Measurements from ENCODE around the gene EHD2. TPM values are rescaled to one million over a fixed set of nuclear protein-coding genes. Genes with fewer than 3 reads are reported as not detected.

EHD2 gene
- total RNA-seq, 1 donor from 2014 or later, result 53.4 TPM

GRCh38 chr19:47754206-47755064, 41.2 kb downstream of the EHD2 start:
- Histone ChIP-seq H3K36me3 (ENCODE audit: control insufficient read depth, insufficient read depth, low read length) (peaks cover 57% of the 10 kb centered on the region), H3K4me3 (ENCODE audit: low read depth, low read length) (no peak overlapping the region), H3K27me3 (ENCODE audit: control insufficient read depth, insufficient read depth, low read length) (no peaks in the 10 kb centered on the region)
- TF ChIP-seq, protein P1, sequence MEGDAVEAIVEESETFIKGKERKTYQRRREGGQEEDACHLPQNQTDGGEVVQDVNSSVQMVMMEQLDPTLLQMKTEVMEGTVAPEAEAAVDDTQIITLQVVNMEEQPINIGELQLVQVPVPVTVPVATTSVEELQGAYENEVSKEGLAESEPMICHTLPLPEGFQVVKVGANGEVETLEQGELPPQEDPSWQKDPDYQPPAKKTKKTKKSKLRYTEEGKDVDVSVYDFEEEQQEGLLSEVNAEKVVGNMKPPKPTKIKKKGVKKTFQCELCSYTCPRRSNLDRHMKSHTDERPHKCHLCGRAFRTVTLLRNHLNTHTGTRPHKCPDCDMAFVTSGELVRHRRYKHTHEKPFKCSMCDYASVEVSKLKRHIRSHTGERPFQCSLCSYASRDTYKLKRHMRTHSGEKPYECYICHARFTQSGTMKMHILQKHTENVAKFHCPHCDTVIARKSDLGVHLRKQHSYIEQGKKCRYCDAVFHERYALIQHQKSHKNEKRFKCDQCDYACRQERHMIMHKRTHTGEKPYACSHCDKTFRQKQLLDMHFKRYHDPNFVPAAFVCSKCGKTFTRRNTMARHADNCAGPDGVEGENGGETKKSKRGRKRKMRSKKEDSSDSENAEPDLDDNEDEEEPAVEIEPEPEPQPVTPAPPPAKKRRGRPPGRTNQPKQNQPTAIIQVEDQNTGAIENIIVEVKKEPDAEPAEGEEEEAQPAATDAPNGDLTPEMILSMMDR (IDR thresholded peaks at IDR 0.05; ENCODE audit: insufficient read depth, low read length, severe bottlenecking), result no peak
- FAIRE-seq (no peak), DNase-seq (ENCODE audit: low read depth) (no peak)

DNA sequence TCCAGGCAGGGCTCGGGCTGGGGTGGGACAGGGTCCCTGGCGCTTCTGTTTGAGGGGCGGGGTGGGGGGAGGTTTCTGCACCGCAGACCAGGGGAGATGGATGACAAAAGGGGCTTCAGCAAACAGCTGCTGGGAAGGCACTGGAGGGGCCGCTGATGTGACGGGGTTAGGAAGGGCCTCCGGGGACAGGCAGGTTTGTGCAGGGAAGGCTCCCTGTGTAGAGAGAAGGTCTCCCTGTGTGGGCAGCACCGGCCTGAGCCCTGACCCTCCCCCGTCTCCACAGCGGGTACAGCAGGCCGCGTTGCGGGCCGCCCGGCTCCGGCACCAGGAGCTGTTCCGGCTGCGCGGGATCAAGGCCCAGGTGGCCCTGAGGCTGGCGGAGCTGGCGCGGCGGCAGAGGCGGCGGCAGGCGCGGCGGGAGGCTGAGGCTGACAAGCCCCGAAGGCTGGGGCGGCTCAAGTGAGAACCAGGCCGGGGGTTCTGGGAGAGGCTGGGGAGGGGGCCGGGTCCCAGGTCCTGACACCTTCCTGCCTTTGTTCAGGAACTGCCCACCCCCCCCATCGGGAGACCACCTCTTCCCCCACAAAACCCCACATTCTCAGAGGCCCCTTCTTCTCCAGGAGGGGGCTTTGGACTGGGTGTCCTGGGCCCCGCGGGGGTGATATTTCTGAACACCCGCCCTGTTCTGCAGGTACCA, 42.0 kb downstream of the EHD2 start:
- no peak overlapping the region for H3K4me3 ChIP-seq (ENCODE audit: low read depth, low read length)
- H3K36me3 ChIP-seq (ENCODE audit: control insufficient read depth, insufficient read depth, low read length), result peaks cover 50% of the 10 kb centered on the region
- FAIRE-seq (no peak), DNase-seq (ENCODE audit: low read depth) (no peak)
- H3K27me3 ChIP-seq (ENCODE audit: control insufficient read depth, insufficient read depth, low read length), result no peaks in the 10 kb centered on the region
- TF ChIP-seq, protein P1 (IDR thresholded peaks at IDR 0.05; ENCODE audit: insufficient read depth, low read length, severe bottlenecking), result no peak

- no peak overlapping the region for H3K4me3 ChIP-seq (ENCODE audit: low read depth, low read length)
- TF ChIP-seq, protein P1 (IDR thresholded peaks at IDR 0.05; ENCODE audit: insufficient read depth, low read length, severe bottlenecking), result no peak
- no peak for DNase-seq (ENCODE audit: low read depth)
- FAIRE-seq, result no peak
- H3K27me3 ChIP-seq (ENCODE audit: control insufficient read depth, insufficient read depth, low read length), result no peaks in the 10 kb centered on the region
- H3K36me3 ChIP-seq (ENCODE audit: control insufficient read depth, insufficient read depth, low read length), result peaks cover 42% of the 10 kb centered on the region
Measured at GRCh38 chr19:47755762-47756626, 42.8 kb downstream of the EHD2 start.

- no peaks in the 10 kb centered on the region for H3K27me3 ChIP-seq (ENCODE audit: control insufficient read depth, insufficient read depth, low read length)
- FAIRE-seq, result no peak
- peaks cover 37% of the 10 kb centered on the region for H3K36me3 ChIP-seq (ENCODE audit: control insufficient read depth, insufficient read depth, low read length)
- TF ChIP-seq, protein P1 (IDR thresholded peaks at IDR 0.05; ENCODE audit: insufficient read depth, low read length, severe bottlenecking), result no peak
- H3K4me3 ChIP-seq (ENCODE audit: low read depth, low read length), result no peak overlapping the region
- no peak for DNase-seq (ENCODE audit: low read depth)
Measured at GRCh38 chr19:47756627-47756929, 43.4 kb downstream of the EHD2 start.

DNA sequence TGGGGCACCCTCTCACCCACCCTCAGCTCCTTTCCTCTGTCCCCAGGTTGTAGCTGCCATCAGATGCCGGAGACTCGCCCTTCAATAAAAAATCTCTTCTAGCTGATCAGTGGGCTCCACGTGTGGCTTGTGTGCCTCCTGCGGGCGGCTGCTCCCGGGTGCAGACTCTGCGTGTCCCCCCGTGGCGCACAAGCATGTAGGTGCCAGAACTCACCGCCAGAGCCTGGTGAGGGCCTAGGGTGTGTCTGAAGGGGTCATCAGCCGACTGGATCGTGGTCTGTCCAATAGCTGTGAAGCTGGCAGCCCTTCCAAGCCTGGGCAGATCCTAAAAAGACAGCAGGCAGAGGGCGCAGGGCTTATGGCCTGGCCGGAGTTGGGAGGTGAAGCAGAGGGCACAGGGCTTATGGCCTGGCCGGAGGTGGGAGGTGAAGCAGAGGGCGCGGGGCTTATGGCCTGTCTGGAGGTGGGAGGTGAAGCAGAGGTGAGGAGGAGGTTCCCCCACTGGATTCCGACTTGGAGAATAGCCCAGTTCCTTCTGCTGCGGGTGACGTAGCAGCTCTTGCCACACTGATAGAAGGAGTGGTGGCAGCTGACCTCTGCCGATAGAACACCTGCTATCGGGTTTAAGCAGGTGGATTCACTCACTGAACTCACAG, 43.9 kb downstream of the EHD2 start:
- Histone ChIP-seq H3K27me3 (ENCODE audit: control insufficient read depth, insufficient read depth, low read length) (no peaks in the 10 kb centered on the region), H3K36me3 (ENCODE audit: control insufficient read depth, insufficient read depth, low read length) (peaks cover 35% of the 10 kb centered on the region), H3K4me3 (ENCODE audit: low read depth, low read length) (no peak overlapping the region)
- DNase-seq (ENCODE audit: low read depth), result no peak
- TF ChIP-seq, protein P1 (IDR thresholded peaks at IDR 0.05; ENCODE audit: insufficient read depth, low read length, severe bottlenecking), result no peak
- no peak for FAIRE-seq
